Activated CD8-positive, alpha-beta memory T cell treated with anti-CD3 and anti-CD28 coated beads for 24 hours (primary cell): ENCODE measurements around the gene PARVA.
"Not testable (repeated sequence)": the region's sequence is repeated elsewhere in the genome, so short reads cannot be mapped to it uniquely, and the experiment has no call there.

Experiments used
- DNase-seq: peaks from one replicate; pipeline ENCODE4 v3.0.0-alpha.2; 2020

PARVA gene

GRCh38 chr11:12508151-12508751, 130.9 kb downstream of the PARVA start:
- DNase-seq: no peak

GRCh38 chr11:12509371-12509770, 132.0 kb downstream of the PARVA start:
- no peak for DNase-seq

GRCh38 chr11:12512132-12512531, 134.8 kb downstream of the PARVA start:
- no peak for DNase-seq

GRCh38 chr11:12512826-12513395, 135.5 kb downstream of the PARVA start:
- no peak for DNase-seq

- DNase-seq: no peak
Measured at GRCh38 chr11:12516387-12517105, 139.2 kb downstream of the PARVA start.

- no peak for DNase-seq
Measured at GRCh38 chr11:12517306-12517705, 139.9 kb downstream of the PARVA start.

GRCh38 chr11:12517741-12518140, 140.4 kb downstream of the PARVA start:
- no peak for DNase-seq

- no peak for DNase-seq
Measured at GRCh38 chr11:12518606-12519385, 141.4 kb downstream of the PARVA start.

- DNase-seq: no peak
Measured at GRCh38 chr11:12520054-12520453, 142.7 kb downstream of the PARVA start.

- DNase-seq: not testable (repeated sequence)
Measured at GRCh38 chr11:12520576-12520975, 143.2 kb downstream of the PARVA start.

GRCh38 chr11:12523180-12523924, 146.0 kb downstream of the PARVA start:
- no peak for DNase-seq

GRCh38 chr11:12524865-12525264, 147.5 kb downstream of the PARVA start:
- DNase-seq: no peak

GRCh38 chr11:12525466-12526055, 148.2 kb downstream of the PARVA start:
- no peak for DNase-seq

- DNase-seq: no peak
Measured at GRCh38 chr11:12526789-12527188, 149.4 kb downstream of the PARVA start.

- no peak for DNase-seq
Measured at GRCh38 chr11:12528487-12528886, 151.1 kb downstream of the PARVA start.

- no peak for DNase-seq
Measured at GRCh38 chr11:12529041-12529440, 151.7 kb downstream of the PARVA start.

- no peak for DNase-seq
Measured at GRCh38 chr11:12529793-12530192, 152.4 kb downstream of the PARVA start.

GRCh38 chr11:12531020-12531419, 153.6 kb downstream of the PARVA start:
- no peak for DNase-seq

GRCh38 chr11:12531681-12532080, 154.3 kb downstream of the PARVA start:
- no peak for DNase-seq

- no peak for DNase-seq
Measured at GRCh38 chr11:12532580-12532979, 155.2 kb downstream of the PARVA start.

GRCh38 chr11:12534549-12534948, 157.2 kb downstream of the PARVA start:
- DNase-seq: no peak

- DNase-seq: no peak
Measured at GRCh38 chr11:12535321-12535720, 157.9 kb downstream of the PARVA start.
